BJ (cell line): ENCODE data around the gene NAPG. TPM values are rescaled to one million over a fixed set of nuclear protein-coding genes. Genes with fewer than 3 reads are reported as not detected.

Experiments
- CTCF ChIA-PET: fragments of 350-600 bp; formaldehyde crosslinking; extraction: SDS; loops from one replicate; lab custom pipeline; 2021; ENCODE audit warnings: antibody characterized with exemption, inconsistent platforms; lab: Yijun Ruan, JAX
- POLR2A ChIA-PET: fragments of 300-600 bp; sonication (Branson Sonifier 250); formaldehyde crosslinking; extraction: SDS; loops from one replicate; lab custom pipeline; 2021; ENCODE audit warnings: antibody characterized with exemption; lab: Charles Lee
- DNase-seq: peaks from one replicate; pipeline ENCODE4 v3.0.0-alpha.2; 2011; ENCODE audit warnings: low read depth
- H3K27me3 ChIP-seq: 2 replicates; pipeline ENCODE4 v1.6.0; 2011; ENCODE audit warnings: low read length; ENCODE audit not compliant: control insufficient read depth, insufficient read depth
- H3K36me3 ChIP-seq: 2 replicates; pipeline ENCODE4 v1.5.1; 2011; ENCODE audit warnings: low read length; ENCODE audit not compliant: control insufficient read depth, insufficient read depth
- H3K4me3 ChIP-seq: 2 replicates; pipeline ENCODE4 v1.5.1; 2011; ENCODE audit warnings: low read depth, mild to moderate bottlenecking, control low read depth, low read length
- polyA plus RNA-seq: library from polyadenylated mRNA; depleted of rRNA; stranded (reverse); fragments of >200 nt; gene quantifications from 2 replicates; pipeline ENCODE4 v1.2.3, GENCODE V29; 2011
- TF ChIP-seq, protein P1 (sequence below): IDR thresholded peaks from 2 replicates; pipeline ENCODE4 v1.5.1; 2011; ENCODE audit warnings: low read depth, mild to moderate bottlenecking, control low read depth, inconsistent platforms, low read length, moderate library complexity; ENCODE audit not compliant: insufficient read depth

NAPG gene
- polyA plus RNA-seq, 1 experiment: 15.4 TPM

DNA sequence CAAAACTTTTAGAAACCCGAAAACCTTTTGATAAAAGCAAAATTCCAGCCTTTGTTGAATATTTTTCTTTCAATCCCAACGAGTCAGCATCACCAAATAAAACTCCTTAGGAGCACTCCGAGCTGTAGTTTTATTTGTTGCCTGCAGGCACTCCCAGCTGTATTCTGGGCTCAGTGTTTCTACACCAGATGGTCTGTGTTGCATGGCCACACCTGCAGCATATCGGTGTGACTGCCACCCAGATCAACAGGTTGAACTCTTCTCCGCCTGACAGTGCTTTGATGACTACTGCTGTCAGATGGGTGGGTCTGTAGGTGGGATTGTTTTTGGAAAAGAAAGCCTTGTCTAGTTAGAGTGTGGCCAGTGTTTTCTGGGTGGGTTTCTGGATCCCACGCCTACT lies 38.7 kb upstream of the NAPG start:
- ChIA-PET CTCF (interaction anchor here (1.1 kb wide), 1 partner anchor 10 kb away, joined by 3 read pairs; no protein-coding TSS in a partner anchor), POLR2A (no interaction called here)
- Histone ChIP-seq H3K27me3 (no peaks in the 10 kb centered on the region), H3K36me3 (no peaks in the 10 kb centered on the region), H3K4me3 (no peak overlapping the region)
- TF ChIP-seq, protein P1, sequence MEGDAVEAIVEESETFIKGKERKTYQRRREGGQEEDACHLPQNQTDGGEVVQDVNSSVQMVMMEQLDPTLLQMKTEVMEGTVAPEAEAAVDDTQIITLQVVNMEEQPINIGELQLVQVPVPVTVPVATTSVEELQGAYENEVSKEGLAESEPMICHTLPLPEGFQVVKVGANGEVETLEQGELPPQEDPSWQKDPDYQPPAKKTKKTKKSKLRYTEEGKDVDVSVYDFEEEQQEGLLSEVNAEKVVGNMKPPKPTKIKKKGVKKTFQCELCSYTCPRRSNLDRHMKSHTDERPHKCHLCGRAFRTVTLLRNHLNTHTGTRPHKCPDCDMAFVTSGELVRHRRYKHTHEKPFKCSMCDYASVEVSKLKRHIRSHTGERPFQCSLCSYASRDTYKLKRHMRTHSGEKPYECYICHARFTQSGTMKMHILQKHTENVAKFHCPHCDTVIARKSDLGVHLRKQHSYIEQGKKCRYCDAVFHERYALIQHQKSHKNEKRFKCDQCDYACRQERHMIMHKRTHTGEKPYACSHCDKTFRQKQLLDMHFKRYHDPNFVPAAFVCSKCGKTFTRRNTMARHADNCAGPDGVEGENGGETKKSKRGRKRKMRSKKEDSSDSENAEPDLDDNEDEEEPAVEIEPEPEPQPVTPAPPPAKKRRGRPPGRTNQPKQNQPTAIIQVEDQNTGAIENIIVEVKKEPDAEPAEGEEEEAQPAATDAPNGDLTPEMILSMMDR: no peak
- DNase-seq: no peak

- Histone ChIP-seq H3K36me3 (no peaks in the 10 kb centered on the region), H3K27me3 (no peaks in the 10 kb centered on the region), H3K4me3 (no peak overlapping the region)
- ChIA-PET POLR2A (no interaction called here), CTCF (interaction anchor here (1.2 kb wide), 1 partner anchor 11 kb away, joined by 6 read pairs; no protein-coding TSS in a partner anchor)
- no peak for DNase-seq
- TF ChIP-seq, protein P1: no peak
Observed at GRCh38 chr18:10488017-10488416, 37.8 kb upstream of the NAPG start.

- DNase-seq: no peak
- Histone ChIP-seq H3K4me3 (no peak overlapping the region), H3K36me3 (no peaks in the 10 kb centered on the region), H3K27me3 (no peaks in the 10 kb centered on the region)
- CTCF ChIA-PET: interaction anchor here (0.6 to 1.0 kb wide), 2 partner anchors 33 to 212 kb away, joined by 3 to 4 read pairs; no protein-coding TSS in a partner anchor
- POLR2A ChIA-PET: no interaction called here
- TF ChIP-seq, protein P1: no peak
Observed at GRCh38 chr18:10490401-10491165, 35.2 kb upstream of the NAPG start.

- DNase-seq: no peak
- CTCF ChIA-PET: no interaction called here
- TF ChIP-seq, protein P1: no peak
- POLR2A ChIA-PET: no interaction called here
- no peaks in the 10 kb centered on the region for H3K36me3 ChIP-seq
- H3K4me3 ChIP-seq: no peak overlapping the region
- H3K27me3 ChIP-seq: no peaks in the 10 kb centered on the region; the same call in 1 of the 2 replicates
Observed at GRCh38 chr18:10495936-10496335, 29.9 kb upstream of the NAPG start.

DNA sequence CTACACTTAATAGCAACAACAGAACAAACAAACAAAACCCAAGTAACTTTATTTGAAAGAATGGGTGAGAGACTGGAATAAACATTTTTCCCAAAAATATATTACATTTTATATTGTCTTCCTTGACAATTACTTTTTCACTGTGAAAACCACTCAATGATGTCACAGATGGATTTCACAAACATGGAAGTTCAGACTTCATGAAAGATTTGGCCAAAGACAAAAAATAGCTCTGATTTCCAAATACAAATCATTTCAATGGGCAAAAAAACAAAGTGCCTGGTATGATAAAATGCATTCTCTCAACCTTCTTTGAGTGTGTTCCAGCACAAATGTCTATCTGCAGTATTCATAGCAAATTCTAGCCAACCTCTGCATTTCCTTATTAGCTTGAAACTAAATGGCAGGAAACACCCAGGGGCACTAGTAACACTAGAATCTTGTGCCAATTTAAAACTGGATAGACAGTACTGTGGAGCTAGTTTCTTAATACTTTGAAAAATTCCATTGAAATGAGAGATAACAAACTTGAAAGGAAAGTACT lies 28.5 kb upstream of the NAPG start:
- no peak for DNase-seq
- H3K4me3 ChIP-seq: no peak overlapping the region
- H3K36me3 ChIP-seq: no peaks in the 10 kb centered on the region
- ChIA-PET CTCF (no interaction called here), POLR2A (interaction anchor here (1.0 kb wide), 1 partner anchor 28 kb away, joined by 3 read pairs; the partner anchor contains the start of gene NAPG)
- H3K27me3 ChIP-seq: no peaks in the 10 kb centered on the region; the same call in 1 of the 2 replicates
- TF ChIP-seq, protein P1: no peak
